HepG2 (cell line): ENCODE measurements around the gene TWNK. TPM values are rescaled to one million over a fixed set of nuclear protein-coding genes. Genes with fewer than 3 reads are reported as not detected.

Source experiments
- ADNP ChIP-seq: sonication (generic); formaldehyde crosslinking; IDR thresholded peaks from 2 replicates; pipeline ENCODE4 v1.4.0; 2020; ENCODE audit warnings: missing genetic modification reagents
- IRF2 ChIP-seq: IDR thresholded peaks from 2 replicates; pipeline ENCODE4 v1.6.1; 2018; ENCODE audit warnings: missing genetic modification reagents, missing compliant biosample characterization
- IRX3 ChIP-seq: sonication (generic); formaldehyde crosslinking; IDR thresholded peaks from 2 replicates; pipeline ENCODE4 v1.8.1; 2023; ENCODE audit warnings: mild to moderate bottlenecking, low read depth, missing genetic modification reagents, borderline replicate concordance
- KLF6 ChIP-seq: IDR thresholded peaks from 2 replicates; pipeline ENCODE4 v1.8.0; 2016; ENCODE audit warnings: missing biosample characterization, missing genetic modification reagents
- KLF9 ChIP-seq: IDR thresholded peaks from 2 replicates; pipeline ENCODE4 v1.6.1; 2016; ENCODE audit warnings: low read depth
- MIER3 ChIP-seq: IDR thresholded peaks from 2 replicates; pipeline ENCODE4 v1.6.1; 2016; ENCODE audit warnings: missing compliant biosample characterization, borderline replicate concordance
- NONO ChIP-seq, 2 experiments: fragments of 450-650 bp in 1 of 2; sonication (generic) in 1 of 2; formaldehyde crosslinking in 1 of 2; IDR thresholded peaks in 1 of 2; conservative IDR thresholded peaks in 1 of 2; 2 replicates each; pipeline versions ENCODE4 v1.6.1 to v1.8.0; 2017 to 2022; ENCODE audit warnings: mild to moderate bottlenecking in 1 of 2, missing genetic modification reagents in 1 of 2, moderate library complexity in 1 of 2
- RBAK ChIP-seq: sonication (generic); formaldehyde crosslinking; IDR thresholded peaks from 2 replicates; pipeline ENCODE4 v1.5.1; 2020; ENCODE audit warnings: mild to moderate bottlenecking, missing genetic modification reagents
- RFXAP ChIP-seq: sonication (generic); formaldehyde crosslinking; IDR thresholded peaks from 2 replicates; pipeline ENCODE4 v1.4.0; 2020; ENCODE audit warnings: missing genetic modification reagents, borderline replicate concordance
- SALL2 ChIP-seq: sonication (generic); formaldehyde crosslinking; IDR thresholded peaks from 2 replicates; pipeline ENCODE4 v1.8.1; 2023; ENCODE audit warnings: mild to moderate bottlenecking, missing genetic modification reagents, inconsistent platforms
- SRF ChIP-seq: IDR thresholded peaks from 2 replicates; pipeline ENCODE4 v1.6.1; 2011; ENCODE audit warnings: mild to moderate bottlenecking, low read depth, low read length, moderate library complexity
- THAP11 ChIP-seq: IDR thresholded peaks from 2 replicates; pipeline ENCODE4 v1.6.1; 2016; ENCODE audit warnings: missing biosample characterization, missing genetic modification reagents
- ZNF326 ChIP-seq: sonication (generic); formaldehyde crosslinking; IDR thresholded peaks from 2 replicates; pipeline ENCODE4 v1.4.0; 2020; ENCODE audit warnings: missing genetic modification reagents, borderline replicate concordance
- ZNF430 ChIP-seq: sonication (generic); formaldehyde crosslinking; IDR thresholded peaks from 2 replicates; pipeline ENCODE4 v1.9.0; 2021; ENCODE audit warnings: mild to moderate bottlenecking, missing genetic modification reagents
- ZNF556 ChIP-seq: sonication (generic); formaldehyde crosslinking; IDR thresholded peaks from 2 replicates; pipeline ENCODE4 v1.4.0; 2020; ENCODE audit warnings: mild to moderate bottlenecking, missing genetic modification reagents, borderline replicate concordance
- ZSCAN30 ChIP-seq: sonication (generic); formaldehyde crosslinking; IDR thresholded peaks from 2 replicates; pipeline ENCODE4 v1.5.0; 2020; ENCODE audit warnings: mild to moderate bottlenecking, missing genetic modification reagents
- polyA plus RNA-seq, 8 experiments: library from polyadenylated mRNA; depleted of rRNA in 3 of 8; stranded (reverse) in 7 of 8; unstranded in 1 of 8; fragments of >200 nt; fragmentation: Illumina TruSeq in 4 of 8; extraction: Trizol in 4 of 8; gene quantifications; 2 replicates each; pipeline versions ENCODE4 v1.2.1 to v1.2.3, GENCODE V29; 2011 to 2016; ENCODE audit warnings: low read depth in 4 of 8, missing spikeins in 1 of 8, mixed read lengths in 1 of 8; ENCODE audit not compliant: insufficient read depth in 1 of 8
- total RNA-seq, 5 experiments: library from RNA; depleted of rRNA; stranded (reverse); fragments of >200 nt; fragmentation: Illumina TruSeq; extraction: Trizol; gene quantifications; 2 replicates each; pipeline ENCODE4 v1.2.3, GENCODE V29; 2016; ENCODE audit warnings: low read depth in 1 of 5
- TF ChIP-seq, protein P1 (sequence below): IDR thresholded peaks from 2 replicates; pipeline ENCODE4 v1.6.1; 2016; ENCODE audit warnings: low read depth
- TF ChIP-seq, protein P2 (sequence below): sonication (generic); formaldehyde crosslinking; IDR thresholded peaks from 2 replicates; pipeline ENCODE4 v1.8.0; 2022; ENCODE audit warnings: mild to moderate bottlenecking, missing genetic modification reagents, borderline replicate concordance
- TF ChIP-seq, protein P3 (sequence below): sonication (generic); formaldehyde crosslinking; IDR thresholded peaks from 2 replicates; pipeline ENCODE4 v1.5.0; 2020; ENCODE audit warnings: mild to moderate bottlenecking, missing genetic modification reagents
- TF ChIP-seq, protein P4 (sequence below): sonication (generic); formaldehyde crosslinking; IDR thresholded peaks from 2 replicates; pipeline ENCODE4 v1.9.0; 2021; ENCODE audit warnings: missing genetic modification reagents, mild to moderate bottlenecking, borderline replicate concordance
- TF ChIP-seq, protein P5 (sequence below): sonication (generic); formaldehyde crosslinking; conservative IDR thresholded peaks from 2 replicates; pipeline ENCODE4 v1.8.0; 2022; ENCODE audit warnings: mild to moderate bottlenecking, moderate library complexity, missing genetic modification reagents

The TWNK gene
- total and polyA plus RNA-seq, 2 of the 13 experiments (the other 11 are each of a cell fraction or from before 2014, with no cell fraction given): 10.7 to 16.5 TPM

DNA sequence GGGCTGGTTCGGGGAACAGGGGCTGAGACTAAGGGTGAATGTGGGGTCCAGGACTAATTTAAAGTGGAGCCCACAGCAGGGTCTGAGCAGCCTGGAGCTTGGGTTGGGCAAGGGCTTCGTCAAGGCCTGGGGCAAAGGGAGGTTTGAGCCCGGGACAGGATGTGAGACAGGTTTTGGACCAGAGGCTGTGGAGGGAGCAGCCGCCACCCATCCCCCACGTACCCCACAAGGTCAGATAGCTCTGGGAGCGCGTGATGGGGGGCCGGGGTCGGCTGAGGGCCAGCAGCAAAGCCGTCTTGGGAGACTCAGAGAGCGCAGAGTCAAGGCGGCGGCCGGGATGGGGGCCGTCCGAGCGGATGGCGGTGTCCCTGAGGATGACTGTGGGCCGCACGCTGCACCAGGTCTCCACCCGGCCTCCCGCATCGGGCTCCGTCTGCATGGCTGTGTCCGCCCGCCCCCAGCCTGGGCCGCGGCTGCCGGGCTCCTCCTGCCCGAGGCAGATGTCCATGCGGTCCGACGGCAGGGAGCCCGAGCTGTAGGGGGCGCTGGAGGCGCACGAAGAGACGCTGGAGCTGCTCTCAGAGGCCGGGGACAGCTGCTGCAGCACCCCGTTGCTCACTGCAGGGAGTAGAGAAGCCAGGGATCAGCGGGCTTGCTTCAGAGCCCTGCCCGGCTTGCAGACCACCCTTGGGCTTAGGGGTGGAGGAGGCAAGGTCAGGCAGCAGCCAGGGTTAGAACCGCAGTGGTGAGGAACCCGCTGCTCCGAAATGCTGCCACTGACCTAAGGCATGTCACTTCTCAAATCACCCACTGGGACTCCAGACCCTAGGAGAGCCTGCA is 31.5 kb downstream of the TWNK start (continued):
- TF ChIP-seq, protein P1, sequence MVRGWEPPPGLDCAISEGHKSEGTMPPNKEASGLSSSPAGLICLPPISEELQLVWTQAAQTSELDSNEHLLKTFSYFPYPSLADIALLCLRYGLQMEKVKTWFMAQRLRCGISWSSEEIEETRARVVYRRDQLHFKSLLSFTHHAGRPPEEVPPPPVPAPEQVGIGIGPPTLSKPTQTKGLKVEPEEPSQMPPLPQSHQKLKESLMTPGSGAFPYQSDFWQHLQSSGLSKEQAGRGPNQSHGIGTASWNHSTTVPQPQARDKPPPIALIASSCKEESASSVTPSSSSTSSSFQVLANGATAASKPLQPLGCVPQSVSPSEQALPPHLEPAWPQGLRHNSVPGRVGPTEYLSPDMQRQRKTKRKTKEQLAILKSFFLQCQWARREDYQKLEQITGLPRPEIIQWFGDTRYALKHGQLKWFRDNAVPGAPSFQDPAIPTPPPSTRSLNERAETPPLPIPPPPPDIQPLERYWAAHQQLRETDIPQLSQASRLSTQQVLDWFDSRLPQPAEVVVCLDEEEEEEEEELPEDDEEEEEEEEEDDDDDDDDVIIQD (CRISPR knock-in tag): no peak
- TF ChIP-seq IRX3 (CRISPR knock-in tag) (no peak; the same call in 1 of the 2 replicates), ZNF556 (CRISPR knock-in tag) (no peak), MIER3 (CRISPR knock-in tag) (no peak), SRF (no peak), ZNF430 (0 out of 2 replicates have a peak, but pooled peaks have one; percentile 29), RFXAP (no peak), ZNF326 (CRISPR knock-in tag) (no peak), THAP11 (peak; percentile 46; the same call in 1 of the 2 replicates), ADNP (no peak), RBAK (CRISPR knock-in tag) (0 out of 2 replicates have a peak, but pooled peaks have one; percentile 27), KLF6 (CRISPR knock-in tag) (no peak), SALL2 (CRISPR knock-in tag) (no peak; the same call in 1 of the 2 replicates), NONO (IDR thresholded peaks at IDR 0.05) (no peak), NONO (CRISPR knock-in tag; conservative IDR thresholded peaks at IDR 0.05) (0 out of 2 replicates have a peak, but pooled peaks have one; percentile 62), IRF2 (CRISPR knock-in tag) (peak; percentile 43; the same call in 1 of the 2 replicates), ZSCAN30 (CRISPR knock-in tag) (no peak), KLF9 (CRISPR knock-in tag) (no peak)
- TF ChIP-seq, protein P2, sequence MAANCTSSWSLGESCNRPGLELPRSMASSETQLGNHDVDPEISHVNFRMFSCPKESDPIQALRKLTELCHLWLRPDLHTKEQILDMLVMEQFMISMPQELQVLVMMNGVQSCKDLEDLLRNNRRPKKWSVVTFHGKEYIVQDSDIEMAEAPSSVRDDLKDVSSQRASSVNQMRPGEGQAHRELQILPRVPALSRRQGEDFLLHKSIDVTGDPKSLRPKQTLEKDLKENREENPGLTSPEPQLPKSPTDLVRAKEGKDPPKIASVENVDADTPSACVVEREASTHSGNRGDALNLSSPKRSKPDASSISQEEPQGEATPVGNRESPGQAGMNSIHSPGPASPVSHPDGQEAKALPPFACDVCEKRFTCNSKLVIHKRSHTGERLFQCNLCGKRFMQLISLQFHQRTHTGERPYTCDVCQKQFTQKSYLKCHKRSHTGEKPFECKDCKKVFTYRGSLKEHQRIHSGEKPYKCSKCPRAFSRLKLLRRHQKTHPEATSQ (CRISPR knock-in tag): no peak
- TF ChIP-seq, protein P3, sequence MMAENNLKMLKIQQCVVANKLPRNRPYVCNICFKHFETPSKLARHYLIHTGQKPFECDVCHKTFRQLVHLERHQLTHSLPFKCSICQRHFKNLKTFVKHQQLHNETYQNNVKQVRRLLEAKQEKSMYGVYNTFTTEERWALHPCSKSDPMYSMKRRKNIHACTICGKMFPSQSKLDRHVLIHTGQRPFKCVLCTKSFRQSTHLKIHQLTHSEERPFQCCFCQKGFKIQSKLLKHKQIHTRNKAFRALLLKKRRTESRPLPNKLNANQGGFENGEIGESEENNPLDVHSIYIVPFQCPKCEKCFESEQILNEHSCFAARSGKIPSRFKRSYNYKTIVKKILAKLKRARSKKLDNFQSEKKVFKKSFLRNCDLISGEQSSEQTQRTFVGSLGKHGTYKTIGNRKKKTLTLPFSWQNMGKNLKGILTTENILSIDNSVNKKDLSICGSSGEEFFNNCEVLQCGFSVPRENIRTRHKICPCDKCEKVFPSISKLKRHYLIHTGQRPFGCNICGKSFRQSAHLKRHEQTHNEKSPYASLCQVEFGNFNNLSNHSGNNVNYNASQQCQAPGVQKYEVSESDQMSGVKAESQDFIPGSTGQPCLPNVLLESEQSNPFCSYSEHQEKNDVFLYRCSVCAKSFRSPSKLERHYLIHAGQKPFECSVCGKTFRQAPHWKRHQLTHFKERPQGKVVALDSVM (CRISPR knock-in tag): no peak
- TF ChIP-seq, protein P4, sequence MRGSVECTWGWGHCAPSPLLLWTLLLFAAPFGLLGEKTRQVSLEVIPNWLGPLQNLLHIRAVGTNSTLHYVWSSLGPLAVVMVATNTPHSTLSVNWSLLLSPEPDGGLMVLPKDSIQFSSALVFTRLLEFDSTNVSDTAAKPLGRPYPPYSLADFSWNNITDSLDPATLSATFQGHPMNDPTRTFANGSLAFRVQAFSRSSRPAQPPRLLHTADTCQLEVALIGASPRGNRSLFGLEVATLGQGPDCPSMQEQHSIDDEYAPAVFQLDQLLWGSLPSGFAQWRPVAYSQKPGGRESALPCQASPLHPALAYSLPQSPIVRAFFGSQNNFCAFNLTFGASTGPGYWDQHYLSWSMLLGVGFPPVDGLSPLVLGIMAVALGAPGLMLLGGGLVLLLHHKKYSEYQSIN (CRISPR knock-in tag): no peak
- TF ChIP-seq, protein P5, sequence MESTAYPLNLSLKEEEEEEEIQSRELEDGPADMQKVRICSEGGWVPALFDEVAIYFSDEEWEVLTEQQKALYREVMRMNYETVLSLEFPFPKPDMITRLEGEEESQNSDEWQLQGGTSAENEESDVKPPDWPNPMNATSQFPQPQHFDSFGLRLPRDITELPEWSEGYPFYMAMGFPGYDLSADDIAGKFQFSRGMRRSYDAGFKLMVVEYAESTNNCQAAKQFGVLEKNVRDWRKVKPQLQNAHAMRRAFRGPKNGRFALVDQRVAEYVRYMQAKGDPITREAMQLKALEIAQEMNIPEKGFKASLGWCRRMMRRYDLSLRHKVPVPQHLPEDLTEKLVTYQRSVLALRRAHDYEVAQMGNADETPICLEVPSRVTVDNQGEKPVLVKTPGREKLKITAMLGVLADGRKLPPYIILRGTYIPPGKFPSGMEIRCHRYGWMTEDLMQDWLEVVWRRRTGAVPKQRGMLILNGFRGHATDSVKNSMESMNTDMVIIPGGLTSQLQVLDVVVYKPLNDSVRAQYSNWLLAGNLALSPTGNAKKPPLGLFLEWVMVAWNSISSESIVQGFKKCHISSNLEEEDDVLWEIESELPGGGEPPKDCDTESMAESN: peak; percentile 79
